Measurements from ENCODE around the gene PTS. TPM values are rescaled to one million over a fixed set of nuclear protein-coding genes. Genes with fewer than 3 reads are reported as not detected.

Gene PTS
- polyA plus RNA-seq, 1 donor from 2014 or later: 160 TPM

GRCh38 chr11:112273066-112273465 is 46.8 kb downstream of the PTS start:
- Histone ChIP-seq H3K27me3 (ENCODE audit: insufficient read depth, low read depth, low read length) (no peaks in the 10 kb centered on the region), H4K20me1 (ENCODE audit: insufficient read depth) (no peaks in the 10 kb centered on the region), H3K9ac (ENCODE audit: low read length) (no peak overlapping the region), H3K79me2 (replicated peaks; ENCODE audit: insufficient read depth, low read length) (no peaks in the 10 kb centered on the region), H3K27ac (ENCODE audit: low read length) (no peak overlapping the region), H3K36me3 (ENCODE audit: insufficient read depth, low read length) (no peaks in the 10 kb centered on the region), H3K4me2 (ENCODE audit: low read length) (no peak overlapping the region), H3K9me3 (ENCODE audit: low read length) (no peaks in the 10 kb centered on the region), H3K9me2 (ENCODE audit: insufficient read depth, low read length) (no peaks in the 10 kb centered on the region), H3F3A (ENCODE audit: insufficient read depth, low read length, poor library complexity, severe bottlenecking) (no peaks in the 10 kb centered on the region), H3K4me3 (ENCODE audit: low read length) (no peak overlapping the region), H2AFZ (ENCODE audit: low read depth, low read length) (no peak overlapping the region)
- no peak for TF ChIP-seq SMC3 (conservative IDR thresholded peaks at IDR 0.05; ENCODE audit: poor library complexity)
- TF ChIP-seq MXI1 (conservative IDR thresholded peaks at IDR 0.05; ENCODE audit: poor library complexity, severe bottlenecking): no peak
- TF ChIP-seq RAD21 (conservative IDR thresholded peaks at IDR 0.05): no peak
- TF ChIP-seq, protein P1, sequence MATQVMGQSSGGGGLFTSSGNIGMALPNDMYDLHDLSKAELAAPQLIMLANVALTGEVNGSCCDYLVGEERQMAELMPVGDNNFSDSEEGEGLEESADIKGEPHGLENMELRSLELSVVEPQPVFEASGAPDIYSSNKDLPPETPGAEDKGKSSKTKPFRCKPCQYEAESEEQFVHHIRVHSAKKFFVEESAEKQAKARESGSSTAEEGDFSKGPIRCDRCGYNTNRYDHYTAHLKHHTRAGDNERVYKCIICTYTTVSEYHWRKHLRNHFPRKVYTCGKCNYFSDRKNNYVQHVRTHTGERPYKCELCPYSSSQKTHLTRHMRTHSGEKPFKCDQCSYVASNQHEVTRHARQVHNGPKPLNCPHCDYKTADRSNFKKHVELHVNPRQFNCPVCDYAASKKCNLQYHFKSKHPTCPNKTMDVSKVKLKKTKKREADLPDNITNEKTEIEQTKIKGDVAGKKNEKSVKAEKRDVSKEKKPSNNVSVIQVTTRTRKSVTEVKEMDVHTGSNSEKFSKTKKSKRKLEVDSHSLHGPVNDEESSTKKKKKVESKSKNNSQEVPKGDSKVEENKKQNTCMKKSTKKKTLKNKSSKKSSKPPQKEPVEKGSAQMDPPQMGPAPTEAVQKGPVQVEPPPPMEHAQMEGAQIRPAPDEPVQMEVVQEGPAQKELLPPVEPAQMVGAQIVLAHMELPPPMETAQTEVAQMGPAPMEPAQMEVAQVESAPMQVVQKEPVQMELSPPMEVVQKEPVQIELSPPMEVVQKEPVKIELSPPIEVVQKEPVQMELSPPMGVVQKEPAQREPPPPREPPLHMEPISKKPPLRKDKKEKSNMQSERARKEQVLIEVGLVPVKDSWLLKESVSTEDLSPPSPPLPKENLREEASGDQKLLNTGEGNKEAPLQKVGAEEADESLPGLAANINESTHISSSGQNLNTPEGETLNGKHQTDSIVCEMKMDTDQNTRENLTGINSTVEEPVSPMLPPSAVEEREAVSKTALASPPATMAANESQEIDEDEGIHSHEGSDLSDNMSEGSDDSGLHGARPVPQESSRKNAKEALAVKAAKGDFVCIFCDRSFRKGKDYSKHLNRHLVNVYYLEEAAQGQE (IDR thresholded peaks at IDR 0.05; ENCODE audit: borderline replicate concordance): no peak
- no peak for TF ChIP-seq POLR2AphosphoS5 (IDR thresholded peaks at IDR 0.05)
- no peak for TF ChIP-seq EP300 (conservative IDR thresholded peaks at IDR 0.05; ENCODE audit: poor library complexity, severe bottlenecking)
- TF ChIP-seq, protein P2, sequence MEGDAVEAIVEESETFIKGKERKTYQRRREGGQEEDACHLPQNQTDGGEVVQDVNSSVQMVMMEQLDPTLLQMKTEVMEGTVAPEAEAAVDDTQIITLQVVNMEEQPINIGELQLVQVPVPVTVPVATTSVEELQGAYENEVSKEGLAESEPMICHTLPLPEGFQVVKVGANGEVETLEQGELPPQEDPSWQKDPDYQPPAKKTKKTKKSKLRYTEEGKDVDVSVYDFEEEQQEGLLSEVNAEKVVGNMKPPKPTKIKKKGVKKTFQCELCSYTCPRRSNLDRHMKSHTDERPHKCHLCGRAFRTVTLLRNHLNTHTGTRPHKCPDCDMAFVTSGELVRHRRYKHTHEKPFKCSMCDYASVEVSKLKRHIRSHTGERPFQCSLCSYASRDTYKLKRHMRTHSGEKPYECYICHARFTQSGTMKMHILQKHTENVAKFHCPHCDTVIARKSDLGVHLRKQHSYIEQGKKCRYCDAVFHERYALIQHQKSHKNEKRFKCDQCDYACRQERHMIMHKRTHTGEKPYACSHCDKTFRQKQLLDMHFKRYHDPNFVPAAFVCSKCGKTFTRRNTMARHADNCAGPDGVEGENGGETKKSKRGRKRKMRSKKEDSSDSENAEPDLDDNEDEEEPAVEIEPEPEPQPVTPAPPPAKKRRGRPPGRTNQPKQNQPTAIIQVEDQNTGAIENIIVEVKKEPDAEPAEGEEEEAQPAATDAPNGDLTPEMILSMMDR (IDR thresholded peaks at IDR 0.05; ENCODE audit: poor library complexity, severe bottlenecking): no peak
- TF ChIP-seq TAF1 (IDR thresholded peaks at IDR 0.05; ENCODE audit: low read depth): no peak
- TF ChIP-seq EZH2 (IDR thresholded peaks at IDR 0.05; ENCODE audit: borderline replicate concordance, insufficient read depth, low read length, poor library complexity, severe bottlenecking): no peak

DNA sequence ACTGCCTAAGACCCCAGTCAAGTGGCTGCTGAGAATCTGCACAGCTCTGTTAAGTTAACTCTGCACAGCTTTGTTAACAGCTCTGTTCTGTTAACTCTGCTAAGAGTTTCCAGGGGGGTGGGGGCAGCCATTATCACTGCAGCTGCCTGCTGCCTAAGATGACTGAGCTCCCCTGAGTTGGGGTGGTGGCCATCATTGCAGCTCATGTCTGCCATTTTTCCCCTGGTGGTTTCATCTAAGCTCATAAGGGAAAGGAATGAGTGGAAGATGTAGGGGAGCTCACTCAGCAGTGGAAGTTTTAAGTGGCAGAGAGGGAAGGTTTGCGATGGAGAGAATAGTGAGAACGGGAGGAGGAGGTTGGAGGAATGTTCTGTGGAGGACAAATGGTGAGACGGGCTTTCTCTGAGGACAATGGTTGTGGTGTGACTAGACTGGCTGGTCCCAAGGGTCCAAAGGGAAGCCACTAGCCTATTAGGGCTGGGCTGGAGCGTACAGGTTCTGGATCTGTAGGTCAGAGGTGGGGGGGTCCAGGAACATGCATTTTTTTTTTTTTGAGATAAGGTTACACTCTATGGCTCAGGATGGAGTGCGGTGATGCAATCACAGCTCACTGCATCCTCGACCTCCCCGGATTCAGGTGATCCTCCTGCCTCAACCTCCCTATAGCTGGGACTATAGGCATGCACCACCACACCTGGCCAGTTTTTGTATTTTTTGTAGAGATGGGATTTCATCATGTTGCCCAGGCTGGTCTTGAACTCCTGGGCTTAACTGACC is 48.0 kb downstream of the PTS start:
- TF ChIP-seq EZH2 (IDR thresholded peaks at IDR 0.05; ENCODE audit: borderline replicate concordance, insufficient read depth, low read length, poor library complexity, severe bottlenecking): no peak
- TF ChIP-seq, protein P1 (IDR thresholded peaks at IDR 0.05; ENCODE audit: borderline replicate concordance): no peak
- TF ChIP-seq EP300 (conservative IDR thresholded peaks at IDR 0.05; ENCODE audit: poor library complexity, severe bottlenecking): no peak
- TF ChIP-seq TAF1 (IDR thresholded peaks at IDR 0.05; ENCODE audit: low read depth): no peak
- no peaks in the 10 kb centered on the region for H3K36me3 ChIP-seq (ENCODE audit: insufficient read depth, low read length)
- no peak overlapping the region for H3K27ac ChIP-seq (ENCODE audit: low read length)
- no peaks in the 10 kb centered on the region for H3K79me2 ChIP-seq (replicated peaks; ENCODE audit: insufficient read depth, low read length)
- H3K27me3 ChIP-seq (ENCODE audit: insufficient read depth, low read depth, low read length): no peaks in the 10 kb centered on the region
- no peaks in the 10 kb centered on the region for H3F3A ChIP-seq (ENCODE audit: insufficient read depth, low read length, poor library complexity, severe bottlenecking)
- no peaks in the 10 kb centered on the region for H3K9me3 ChIP-seq (ENCODE audit: low read length)
- no peak overlapping the region for H3K9ac ChIP-seq (ENCODE audit: low read length)
- H3K9me2 ChIP-seq (ENCODE audit: insufficient read depth, low read length): no peaks in the 10 kb centered on the region
- H4K20me1 ChIP-seq (ENCODE audit: insufficient read depth): no peaks in the 10 kb centered on the region
- H3K4me3 ChIP-seq (ENCODE audit: low read length): no peak overlapping the region
- no peak overlapping the region for H3K4me2 ChIP-seq (ENCODE audit: low read length)
- H2AFZ ChIP-seq (ENCODE audit: low read depth, low read length): no peak overlapping the region
